HepG2 (cell line): ENCODE results near the gene ACBD7. TPM values are rescaled to one million over a fixed set of nuclear protein-coding genes. Genes with fewer than 3 reads are reported as not detected.

Source experiments
- BHLHE40 ChIP-seq: IDR thresholded peaks from 2 replicates; pipeline ENCODE4 v1.6.1; 2011; ENCODE audit warnings: low read length, improper control_type of control experiment
- CHD2 ChIP-seq: IDR thresholded peaks from 2 replicates; pipeline ENCODE4 v1.6.1; 2011; ENCODE audit warnings: low read depth, low read length, improper control_type of control experiment
- DMAP1 ChIP-seq: IDR thresholded peaks from 2 replicates; pipeline ENCODE4 v1.6.1; 2016
- EED ChIP-seq: sonication (generic); formaldehyde crosslinking; IDR thresholded peaks from 2 replicates; pipeline ENCODE4 v1.5.0; 2020; ENCODE audit warnings: mild to moderate bottlenecking, missing genetic modification reagents
- ELK4 ChIP-seq: sonication (generic); formaldehyde crosslinking; IDR thresholded peaks from 2 replicates; pipeline ENCODE4 v1.9.0; 2021; ENCODE audit warnings: missing genetic modification reagents, borderline replicate concordance
- FOXO1 ChIP-seq: sonication (generic); formaldehyde crosslinking; IDR thresholded peaks from 2 replicates; pipeline ENCODE4 v1.4.0; 2020; ENCODE audit warnings: missing genetic modification reagents
- FOXP1 ChIP-seq, 2 experiments: fragments of 450-650 bp in 1 of 2; IDR thresholded peaks; 2 replicates each; pipeline ENCODE4 v1.6.1; 2017 to 2018; ENCODE audit warnings: antibody characterized with exemption in 1 of 2
- HIVEP1 ChIP-seq: sonication (generic); formaldehyde crosslinking; IDR thresholded peaks from 2 replicates; pipeline ENCODE4 v1.4.0; 2020; ENCODE audit warnings: mild to moderate bottlenecking, missing genetic modification reagents
- HNF4G ChIP-seq, 2 experiments: sonication (generic) in 1 of 2; formaldehyde crosslinking in 1 of 2; IDR thresholded peaks; 2 replicates each; pipeline versions ENCODE4 v1.4.0 to v1.6.1; 2011 to 2020; ENCODE audit warnings: borderline replicate concordance in 2 of 2, low read depth in 2 of 2, mild to moderate bottlenecking in 2 of 2, low read length in 1 of 2, missing genetic modification reagents in 1 of 2, moderate library complexity in 1 of 2
- KDM3A ChIP-seq: IDR thresholded peaks from 2 replicates; pipeline ENCODE4 v1.6.1; 2018; ENCODE audit warnings: low read depth, missing compliant biosample characterization
- MEF2D ChIP-seq: sonication (generic); formaldehyde crosslinking; IDR thresholded peaks from 2 replicates; pipeline ENCODE4 v1.5.1; 2020; ENCODE audit warnings: mild to moderate bottlenecking, missing genetic modification reagents
- MXI1 ChIP-seq: IDR thresholded peaks from 3 replicates; pipeline ENCODE4 v1.6.1; 2012; ENCODE audit warnings: low read depth, low read length, inconsistent platforms, borderline replicate concordance
- NCOA5 ChIP-seq: sonication (generic); formaldehyde crosslinking; IDR thresholded peaks from 2 replicates; pipeline ENCODE4 v1.4.0; 2020; ENCODE audit warnings: missing genetic modification reagents
- NFE2 ChIP-seq: sonication (generic); formaldehyde crosslinking; IDR thresholded peaks from 2 replicates; pipeline ENCODE4 v1.4.0; 2020; ENCODE audit warnings: missing genetic modification reagents
- NONO ChIP-seq, 2 experiments: fragments of 450-650 bp in 1 of 2; sonication (generic) in 1 of 2; formaldehyde crosslinking in 1 of 2; IDR thresholded peaks in 1 of 2; conservative IDR thresholded peaks in 1 of 2; 2 replicates each; pipeline versions ENCODE4 v1.6.1 to v1.8.0; 2017 to 2022; ENCODE audit warnings: mild to moderate bottlenecking in 1 of 2, missing genetic modification reagents in 1 of 2, moderate library complexity in 1 of 2
- POLR2A ChIP-seq, 2 experiments: IDR thresholded peaks; 2 replicates each; pipeline ENCODE4 v1.6.1; 2011; ENCODE audit warnings: low read depth in 2 of 2, low read length in 2 of 2, mild to moderate bottlenecking in 1 of 2, moderate library complexity in 1 of 2; ENCODE audit not compliant: insufficient read depth in 1 of 2
- POLR2G ChIP-seq: fragments of 200-400 bp; formaldehyde crosslinking; IDR thresholded peaks from 2 replicates; pipeline ENCODE4 v1.6.1; 2018; ENCODE audit warnings: mild to moderate bottlenecking, low read depth, low read length, moderate library complexity
- PTBP1 ChIP-seq: fragments of 200-400 bp; formaldehyde crosslinking; IDR thresholded peaks from 2 replicates; pipeline ENCODE4 v1.6.1; 2018; ENCODE audit warnings: low read length, low read depth; ENCODE audit not compliant: poor library complexity, severe bottlenecking
- RELA ChIP-seq: sonication (generic); formaldehyde crosslinking; IDR thresholded peaks from 2 replicates; pipeline ENCODE4 v1.4.0; 2020; ENCODE audit warnings: missing genetic modification reagents
- SIX4 ChIP-seq: sonication (generic); formaldehyde crosslinking; IDR thresholded peaks from 2 replicates; pipeline ENCODE4 v1.4.0; 2020; ENCODE audit warnings: missing genetic modification reagents
- TGIF2 ChIP-seq: IDR thresholded peaks from 2 replicates; pipeline ENCODE4 v1.6.1; 2016; ENCODE audit warnings: control low read depth, missing compliant biosample characterization
- U2AF1 ChIP-seq: fragments of 200-400 bp; formaldehyde crosslinking; optimal IDR thresholded peaks from 2 replicates; pipeline ENCODE3; 2017; ENCODE audit warnings: mild to moderate bottlenecking, low read depth, low read length
- XBP1 ChIP-seq: sonication (generic); formaldehyde crosslinking; IDR thresholded peaks from 2 replicates; pipeline ENCODE4 v1.5.0; 2020; ENCODE audit warnings: missing genetic modification reagents
- ZFP62 ChIP-seq: sonication (generic); formaldehyde crosslinking; IDR thresholded peaks from 2 replicates; pipeline ENCODE4 v1.4.0; 2020; ENCODE audit warnings: missing genetic modification reagents
- ZNF264 ChIP-seq: sonication (generic); formaldehyde crosslinking; IDR thresholded peaks from 2 replicates; pipeline ENCODE4 v1.4.0; 2020; ENCODE audit warnings: missing genetic modification reagents
- ZNF614 ChIP-seq: IDR thresholded peaks from 2 replicates; pipeline ENCODE4 v1.6.1; 2018; ENCODE audit warnings: missing biosample characterization, missing genetic modification reagents, inconsistent platforms, borderline replicate concordance
- ZNF720 ChIP-seq: sonication (generic); formaldehyde crosslinking; IDR thresholded peaks from 2 replicates; pipeline ENCODE4 v1.4.0; 2020; ENCODE audit warnings: missing genetic modification reagents
- polyA plus RNA-seq, 8 experiments: library from polyadenylated mRNA; depleted of rRNA in 3 of 8; stranded (reverse) in 7 of 8; unstranded in 1 of 8; fragments of >200 nt; fragmentation: Illumina TruSeq in 4 of 8; extraction: Trizol in 4 of 8; gene quantifications; 2 replicates each; pipeline versions ENCODE4 v1.2.1 to v1.2.3, GENCODE V29; 2011 to 2016; ENCODE audit warnings: low read depth in 4 of 8, missing spikeins in 1 of 8, mixed read lengths in 1 of 8; ENCODE audit not compliant: insufficient read depth in 1 of 8
- total RNA-seq, 5 experiments: library from RNA; depleted of rRNA; stranded (reverse); fragments of >200 nt; fragmentation: Illumina TruSeq; extraction: Trizol; gene quantifications; 2 replicates each; pipeline ENCODE4 v1.2.3, GENCODE V29; 2016; ENCODE audit warnings: low read depth in 1 of 5
- TF ChIP-seq, protein P1 (sequence below): IDR thresholded peaks from 2 replicates; pipeline ENCODE4 v1.4.0; 2020; ENCODE audit warnings: mild to moderate bottlenecking, missing genetic modification reagents

ACBD7 gene
- total and polyA plus RNA-seq, 2 of the 13 experiments (the other 11 are each of a cell fraction or from before 2014, with no cell fraction given) = 1.4 to 2.6 TPM

DNA sequence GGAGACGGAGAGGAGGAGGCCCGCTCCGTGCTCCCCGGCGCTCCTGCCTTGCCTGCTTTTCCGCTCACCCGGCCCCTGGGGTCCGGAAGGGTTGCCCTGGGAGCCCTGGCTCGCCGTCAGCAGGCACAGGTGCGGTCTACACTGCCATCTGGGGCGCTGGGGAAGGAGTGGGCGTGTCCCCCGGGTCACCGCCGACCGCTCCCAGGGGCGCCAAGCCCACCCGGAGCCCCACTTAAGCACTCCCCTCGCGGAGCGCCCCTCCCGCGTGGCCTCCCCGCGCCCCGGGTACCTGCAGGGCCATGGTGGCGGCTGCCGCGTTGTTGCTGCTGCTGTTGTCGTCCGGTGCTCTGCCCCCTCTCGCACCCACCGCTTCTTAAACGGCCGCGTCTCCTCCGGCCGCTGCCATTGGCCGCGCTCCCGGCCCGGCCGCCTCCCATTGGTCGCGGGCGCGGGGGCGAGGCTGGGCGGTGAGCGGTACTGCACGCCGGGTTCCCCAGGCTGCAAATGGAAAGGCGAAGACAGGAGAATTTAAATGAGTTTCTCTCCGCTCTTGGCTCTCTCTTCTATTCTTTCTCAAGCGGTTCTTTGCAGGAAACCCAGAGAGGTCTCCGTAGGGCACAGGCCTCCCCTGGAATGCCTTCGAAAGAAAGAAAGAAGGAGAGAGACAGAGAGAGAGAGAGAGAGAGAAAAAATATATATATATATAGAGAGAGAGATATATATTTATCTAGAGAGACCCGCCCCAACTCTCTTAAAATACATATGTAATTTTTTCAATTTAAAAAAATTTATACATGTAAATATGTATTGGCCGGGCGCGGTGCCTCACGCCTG is at the start of gene ACBD7 (continued):
- TF ChIP-seq NFE2 (CRISPR knock-in tag) (no peak), KDM3A (CRISPR knock-in tag) (no peak), POLR2A (IDR thresholded peaks at IDR 0.05; ENCODE audit: insufficient read depth in 1 of 2, low read depth in 2 of 2, low read length in 2 of 2) (peak; percentile 30 to 67; a peak in 2 of 4 replicates), EED (CRISPR knock-in tag) (no peak), U2AF1 (no peak), HNF4G (IDR thresholded peaks at IDR 0.05; ENCODE audit: borderline replicate concordance, low read depth, low read length) (no peak), HNF4G (CRISPR knock-in tag; IDR thresholded peaks at IDR 0.05; ENCODE audit: borderline replicate concordance, low read depth) (no peak), SIX4 (CRISPR knock-in tag) (no peak), RELA (CRISPR knock-in tag) (no peak), XBP1 (CRISPR knock-in tag) (no peak), FOXP1 (IDR thresholded peaks at IDR 0.05) (no peak), FOXP1 (CRISPR knock-in tag; IDR thresholded peaks at IDR 0.05) (no peak), MEF2D (CRISPR knock-in tag) (no peak), PTBP1 (no peak), DMAP1 (peak; percentile 48; the same call in 1 of the 2 replicates), ELK4 (CRISPR knock-in tag) (no peak), ZNF264 (CRISPR knock-in tag) (no peak), MXI1 (peak; percentile 80), HIVEP1 (CRISPR knock-in tag) (no peak), TGIF2 (CRISPR knock-in tag) (peak; percentile 45; the same call in 1 of the 2 replicates), ZFP62 (no peak), NONO (IDR thresholded peaks at IDR 0.05) (no peak), NONO (CRISPR knock-in tag; conservative IDR thresholded peaks at IDR 0.05) (no peak; the same call in 1 of the 2 replicates), CHD2 (no peak), ZNF614 (CRISPR knock-in tag) (peak; percentile 30; the same call in 1 of the 2 replicates), ZNF720 (CRISPR knock-in tag) (no peak), FOXO1 (peak; percentile 40; the same call in 1 of the 2 replicates), NCOA5 (CRISPR knock-in tag) (no peak), POLR2G (no peak), BHLHE40 (no peak)
- TF ChIP-seq, protein P1, sequence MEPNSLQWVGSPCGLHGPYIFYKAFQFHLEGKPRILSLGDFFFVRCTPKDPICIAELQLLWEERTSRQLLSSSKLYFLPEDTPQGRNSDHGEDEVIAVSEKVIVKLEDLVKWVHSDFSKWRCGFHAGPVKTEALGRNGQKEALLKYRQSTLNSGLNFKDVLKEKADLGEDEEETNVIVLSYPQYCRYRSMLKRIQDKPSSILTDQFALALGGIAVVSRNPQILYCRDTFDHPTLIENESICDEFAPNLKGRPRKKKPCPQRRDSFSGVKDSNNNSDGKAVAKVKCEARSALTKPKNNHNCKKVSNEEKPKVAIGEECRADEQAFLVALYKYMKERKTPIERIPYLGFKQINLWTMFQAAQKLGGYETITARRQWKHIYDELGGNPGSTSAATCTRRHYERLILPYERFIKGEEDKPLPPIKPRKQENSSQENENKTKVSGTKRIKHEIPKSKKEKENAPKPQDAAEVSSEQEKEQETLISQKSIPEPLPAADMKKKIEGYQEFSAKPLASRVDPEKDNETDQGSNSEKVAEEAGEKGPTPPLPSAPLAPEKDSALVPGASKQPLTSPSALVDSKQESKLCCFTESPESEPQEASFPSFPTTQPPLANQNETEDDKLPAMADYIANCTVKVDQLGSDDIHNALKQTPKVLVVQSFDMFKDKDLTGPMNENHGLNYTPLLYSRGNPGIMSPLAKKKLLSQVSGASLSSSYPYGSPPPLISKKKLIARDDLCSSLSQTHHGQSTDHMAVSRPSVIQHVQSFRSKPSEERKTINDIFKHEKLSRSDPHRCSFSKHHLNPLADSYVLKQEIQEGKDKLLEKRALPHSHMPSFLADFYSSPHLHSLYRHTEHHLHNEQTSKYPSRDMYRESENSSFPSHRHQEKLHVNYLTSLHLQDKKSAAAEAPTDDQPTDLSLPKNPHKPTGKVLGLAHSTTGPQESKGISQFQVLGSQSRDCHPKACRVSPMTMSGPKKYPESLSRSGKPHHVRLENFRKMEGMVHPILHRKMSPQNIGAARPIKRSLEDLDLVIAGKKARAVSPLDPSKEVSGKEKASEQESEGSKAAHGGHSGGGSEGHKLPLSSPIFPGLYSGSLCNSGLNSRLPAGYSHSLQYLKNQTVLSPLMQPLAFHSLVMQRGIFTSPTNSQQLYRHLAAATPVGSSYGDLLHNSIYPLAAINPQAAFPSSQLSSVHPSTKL (CRISPR knock-in tag) = peak; percentile 3; the same call in 1 of the 2 replicates
